ENCODE results near the gene TMEM229B. TPM values are rescaled to one million over a fixed set of nuclear protein-coding genes. Genes with fewer than 3 reads are reported as not detected.

Gene TMEM229B
- polyA plus RNA-seq, 1 donor: 11.9 TPM

- WGBS (ENCODE audit: insufficient coverage, low lambda C conversion rate): no CpG with 5 or more reads among the region's 5 CpGs
- Histone ChIP-seq H3K9me3 (ENCODE audit: control insufficient read depth, low read depth, low read length) (no peaks in the 10 kb centered on the region), H3K4me3 (ENCODE audit: low read length) (no peak overlapping the region), H3K27ac (ENCODE audit: low read length) (no peak overlapping the region), H3K36me3 (ENCODE audit: control insufficient read depth, insufficient read depth, low read length) (no peaks in the 10 kb centered on the region), H3K4me1 (ENCODE audit: control insufficient read depth, insufficient read depth, low read length) (peaks cover 13% of the 10 kb centered on the region), H3K27me3 (ENCODE audit: control insufficient read depth, insufficient read depth, low read length) (no peaks in the 10 kb centered on the region)
- no peak for DNase-seq
These were observed 39.2 kb upstream of the TMEM229B start for GRCh38 chr14:67527756-67528155.

GRCh38 chr14:67526676-67527459, 38.3 kb upstream of the TMEM229B start:
- peak; percentile 54 to 73 for DNase-seq
- no peaks in the 10 kb centered on the region for H3K27me3 ChIP-seq (ENCODE audit: control insufficient read depth, insufficient read depth, low read length)
- H3K36me3 ChIP-seq (ENCODE audit: control insufficient read depth, insufficient read depth, low read length): no peaks in the 10 kb centered on the region
- H3K4me1 ChIP-seq (ENCODE audit: control insufficient read depth, insufficient read depth, low read length): peaks cover 9% of the 10 kb centered on the region
- no peak overlapping the region for H3K4me3 ChIP-seq (ENCODE audit: low read length)
- no peaks in the 10 kb centered on the region for H3K9me3 ChIP-seq (ENCODE audit: control insufficient read depth, low read depth, low read length)
- WGBS (ENCODE audit: insufficient coverage, low lambda C conversion rate): 60% methylated on average over 1 of the region's 8 CpGs
- no peak overlapping the region for H3K27ac ChIP-seq (ENCODE audit: low read length)

GRCh38 chr14:67526181-67526580, 37.7 kb upstream of the TMEM229B start:
- Histone ChIP-seq H3K9me3 (ENCODE audit: control insufficient read depth, low read depth, low read length) (no peaks in the 10 kb centered on the region), H3K36me3 (ENCODE audit: control insufficient read depth, insufficient read depth, low read length) (no peaks in the 10 kb centered on the region), H3K27me3 (ENCODE audit: control insufficient read depth, insufficient read depth, low read length) (no peaks in the 10 kb centered on the region), H3K4me1 (ENCODE audit: control insufficient read depth, insufficient read depth, low read length) (peaks cover 9% of the 10 kb centered on the region), H3K27ac (ENCODE audit: low read length) (no peak overlapping the region), H3K4me3 (ENCODE audit: low read length) (no peak overlapping the region)
- no CpG with 5 or more reads among the region's 6 CpGs for WGBS (ENCODE audit: insufficient coverage, low lambda C conversion rate)
- no peak for DNase-seq

- no peak for DNase-seq
- 86% methylated on average over 3 of the region's 4 CpGs for WGBS (ENCODE audit: insufficient coverage, low lambda C conversion rate)
- Histone ChIP-seq H3K27me3 (ENCODE audit: control insufficient read depth, insufficient read depth, low read length) (no peaks in the 10 kb centered on the region), H3K9me3 (ENCODE audit: control insufficient read depth, low read depth, low read length) (no peaks in the 10 kb centered on the region), H3K36me3 (ENCODE audit: control insufficient read depth, insufficient read depth, low read length) (no peaks in the 10 kb centered on the region), H3K4me1 (ENCODE audit: control insufficient read depth, insufficient read depth, low read length) (peaks cover 9% of the 10 kb centered on the region), H3K4me3 (ENCODE audit: low read length) (no peak overlapping the region), H3K27ac (ENCODE audit: low read length) (no peak overlapping the region)
These were observed 36.9 kb upstream of the TMEM229B start for GRCh38 chr14:67525389-67525788.

GRCh38 chr14:67524634-67524963, 36.1 kb upstream of the TMEM229B start:
- no peak for DNase-seq
- H3K4me1 ChIP-seq (ENCODE audit: control insufficient read depth, insufficient read depth, low read length): peaks cover 9% of the 10 kb centered on the region
- no CpG with 5 or more reads among the region's 3 CpGs for WGBS (ENCODE audit: insufficient coverage, low lambda C conversion rate)
- no peak overlapping the region for H3K27ac ChIP-seq (ENCODE audit: low read length)
- H3K36me3 ChIP-seq (ENCODE audit: control insufficient read depth, insufficient read depth, low read length): no peaks in the 10 kb centered on the region
- H3K9me3 ChIP-seq (ENCODE audit: control insufficient read depth, low read depth, low read length): no peaks in the 10 kb centered on the region
- H3K4me3 ChIP-seq (ENCODE audit: low read length): no peak overlapping the region
- H3K27me3 ChIP-seq (ENCODE audit: control insufficient read depth, insufficient read depth, low read length): no peaks in the 10 kb centered on the region

DNA sequence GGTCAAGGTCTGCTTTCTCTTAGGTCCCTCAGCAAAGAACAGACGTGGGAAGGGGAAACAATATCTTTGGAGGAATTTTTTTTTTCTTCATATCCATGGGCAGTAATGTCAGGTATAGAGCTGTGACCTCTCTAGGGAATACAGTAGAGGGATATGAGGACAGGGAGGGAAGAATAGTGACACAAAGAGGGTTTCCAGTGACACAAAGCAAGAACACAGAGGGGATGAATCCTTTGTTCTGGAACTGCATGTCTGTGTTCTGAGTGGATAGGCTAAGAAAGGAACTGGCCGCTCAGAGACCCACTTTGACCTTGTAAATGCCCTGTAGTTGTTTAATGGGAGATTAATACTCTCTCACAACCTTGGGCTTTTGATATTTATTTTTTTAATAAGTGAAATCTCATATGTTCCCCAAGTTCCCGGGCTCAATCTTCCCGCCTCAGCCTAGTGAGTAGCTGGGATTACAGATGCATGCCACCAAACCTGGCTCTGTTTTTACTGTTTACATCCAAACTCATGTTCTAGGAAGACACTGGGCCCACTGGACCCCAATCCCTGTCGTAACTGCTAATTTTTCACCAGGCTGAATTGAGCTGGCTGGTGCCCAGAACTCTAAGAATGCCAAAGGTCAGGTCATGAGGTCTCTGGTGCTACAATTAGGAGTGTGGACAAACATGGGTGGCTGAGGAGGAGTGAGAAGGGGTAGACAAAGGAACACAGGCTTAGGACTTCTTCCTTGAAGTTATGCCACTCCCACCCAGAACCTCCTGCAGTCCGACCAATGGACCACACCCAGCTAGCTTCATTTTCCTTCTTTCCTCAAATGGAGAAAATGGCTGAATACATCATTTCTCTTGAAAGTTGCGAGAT, 35.5 kb upstream of the TMEM229B start:
- no peaks in the 10 kb centered on the region for H3K27me3 ChIP-seq (ENCODE audit: control insufficient read depth, insufficient read depth, low read length)
- H3K4me3 ChIP-seq (ENCODE audit: low read length): no peak overlapping the region
- 67% methylated on average over 2 of the region's 7 CpGs for WGBS (ENCODE audit: insufficient coverage, low lambda C conversion rate)
- H3K27ac ChIP-seq (ENCODE audit: low read length): no peak overlapping the region
- DNase-seq: no peak
- H3K9me3 ChIP-seq (ENCODE audit: control insufficient read depth, low read depth, low read length): no peaks in the 10 kb centered on the region
- no peaks in the 10 kb centered on the region for H3K36me3 ChIP-seq (ENCODE audit: control insufficient read depth, insufficient read depth, low read length)
- peaks cover 9% of the 10 kb centered on the region for H3K4me1 ChIP-seq (ENCODE audit: control insufficient read depth, insufficient read depth, low read length)

GRCh38 chr14:67522270-67522669, 33.7 kb upstream of the TMEM229B start:
- DNase-seq: no peak
- H3K27me3 ChIP-seq (ENCODE audit: control insufficient read depth, insufficient read depth, low read length): no peaks in the 10 kb centered on the region
- no CpG with 5 or more reads among the region's 2 CpGs for WGBS (ENCODE audit: insufficient coverage, low lambda C conversion rate)

DNA sequence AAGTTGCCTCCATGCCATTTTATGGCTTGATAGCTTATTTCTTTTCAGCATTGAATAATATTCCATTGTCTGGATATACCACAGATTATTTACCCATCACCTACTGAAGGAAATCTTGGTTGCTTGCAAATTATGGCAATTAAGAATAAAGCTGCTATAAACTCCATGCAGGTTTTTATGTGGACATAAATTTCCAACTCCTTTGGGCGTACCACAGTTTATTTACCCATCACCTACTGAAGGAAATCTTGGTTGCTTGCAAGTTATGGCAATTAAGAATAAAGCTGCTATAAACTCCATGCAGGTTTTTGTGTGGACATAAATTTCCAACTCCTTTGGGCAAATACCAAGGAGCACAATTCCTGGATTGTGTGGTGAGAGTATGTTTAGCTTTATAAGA, 32.0 kb upstream of the TMEM229B start:
- WGBS (ENCODE audit: insufficient coverage, low lambda C conversion rate): no CpG with 5 or more reads among the region's 1 CpG
- no peak overlapping the region for H3K4me3 ChIP-seq (ENCODE audit: low read length)
- peaks cover 5% of the 10 kb centered on the region for H3K4me1 ChIP-seq (ENCODE audit: control insufficient read depth, insufficient read depth, low read length)
- no peaks in the 10 kb centered on the region for H3K36me3 ChIP-seq (ENCODE audit: control insufficient read depth, insufficient read depth, low read length)
- peaks cover 4% of the 10 kb centered on the region for H3K27me3 ChIP-seq (ENCODE audit: control insufficient read depth, insufficient read depth, low read length)
- no peaks in the 10 kb centered on the region for H3K9me3 ChIP-seq (ENCODE audit: control insufficient read depth, low read depth, low read length)
- H3K27ac ChIP-seq (ENCODE audit: low read length): no peak overlapping the region
- no peak for DNase-seq

More at GRCh38 chr14:67522270-67522669, 33.7 kb upstream of the TMEM229B start:
- H3K4me1 ChIP-seq (ENCODE audit: control insufficient read depth, insufficient read depth, low read length): peaks cover 9% of the 10 kb centered on the region
- no peaks in the 10 kb centered on the region for H3K36me3 ChIP-seq (ENCODE audit: control insufficient read depth, insufficient read depth, low read length)
- H3K4me3 ChIP-seq (ENCODE audit: low read length): no peak overlapping the region
- H3K9me3 ChIP-seq (ENCODE audit: control insufficient read depth, low read depth, low read length): no peaks in the 10 kb centered on the region
- H3K27ac ChIP-seq (ENCODE audit: low read length): no peak overlapping the region

GRCh38 chr14:67519406-67519805, 30.9 kb upstream of the TMEM229B start:
- H3K4me3 ChIP-seq (ENCODE audit: low read length): no peak overlapping the region
- H3K9me3 ChIP-seq (ENCODE audit: control insufficient read depth, low read depth, low read length): no peaks in the 10 kb centered on the region
- no peaks in the 10 kb centered on the region for H3K36me3 ChIP-seq (ENCODE audit: control insufficient read depth, insufficient read depth, low read length)
- H3K4me1 ChIP-seq (ENCODE audit: control insufficient read depth, insufficient read depth, low read length): peaks cover 5% of the 10 kb centered on the region
- DNase-seq: no peak
- H3K27me3 ChIP-seq (ENCODE audit: control insufficient read depth, insufficient read depth, low read length): peaks cover 4% of the 10 kb centered on the region
- H3K27ac ChIP-seq (ENCODE audit: low read length): no peak overlapping the region
- no CpG with 5 or more reads among the region's 5 CpGs for WGBS (ENCODE audit: insufficient coverage, low lambda C conversion rate)

DNA sequence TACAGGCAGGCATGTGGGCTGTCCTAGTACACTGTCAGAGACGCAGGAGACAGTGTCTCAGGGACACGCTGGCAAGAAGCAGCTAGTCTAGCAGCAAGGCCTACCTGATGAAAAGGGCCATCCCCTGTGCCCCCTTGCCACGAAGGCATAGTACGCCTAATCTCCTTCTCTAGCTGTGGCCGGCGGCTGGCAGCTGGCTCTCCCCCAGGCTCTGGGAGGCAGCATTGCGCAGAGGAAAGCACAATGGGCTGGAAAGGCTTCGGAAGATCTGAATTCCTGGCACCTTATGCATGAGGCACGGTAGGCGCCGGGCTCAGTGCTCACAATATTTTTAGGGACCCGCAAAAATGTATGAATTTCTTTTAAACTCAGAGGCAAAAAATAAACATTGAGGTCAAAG, 28.6 kb upstream of the TMEM229B start:
- WGBS (ENCODE audit: insufficient coverage, low lambda C conversion rate): 80% methylated on average over 1 of the region's 12 CpGs
- Histone ChIP-seq H3K4me1 (ENCODE audit: control insufficient read depth, insufficient read depth, low read length) (peaks cover 22% of the 10 kb centered on the region), H3K27ac (ENCODE audit: low read length) (no peak overlapping the region), H3K9me3 (ENCODE audit: control insufficient read depth, low read depth, low read length) (no peaks in the 10 kb centered on the region), H3K4me3 (ENCODE audit: low read length) (no peak overlapping the region), H3K36me3 (ENCODE audit: control insufficient read depth, insufficient read depth, low read length) (no peaks in the 10 kb centered on the region), H3K27me3 (ENCODE audit: control insufficient read depth, insufficient read depth, low read length) (peaks cover 4% of the 10 kb centered on the region)
- peak in 1 of 2 donors; percentile 17 for DNase-seq
